PC-9 (cell line): ENCODE data around the gene HSPA2. TPM values are rescaled to one million over a fixed set of nuclear protein-coding genes. Genes with fewer than 3 reads are reported as not detected.

ENCODE experiments used
- BruUV-seq: library from RNA; stranded (reverse); fragments of 400-500 nt; replicated peaks from 2 replicates; lab custom pipeline; 2021; lab: Mats Ljungman, UMichigan
- CTCF ChIA-PET: fragments of 300-600 bp; sonication (Branson Sonifier 250); formaldehyde crosslinking; loops from one replicate; lab custom pipeline; 2022; ENCODE audit warnings: antibody characterized with exemption; lab: Charles Lee
- POLR2A ChIA-PET: fragments of 300-600 bp; sonication (Branson Sonifier 250); formaldehyde crosslinking; loops from one replicate; lab custom pipeline; 2022; ENCODE audit warnings: antibody characterized with exemption; ENCODE audit not compliant: unreplicated experiment; lab: Charles Lee
- DNase-seq, 2 experiments: peaks; one replicate each; pipeline versions ENCODE4 v3.0.0 to v3.0.0-alpha.2; 2015 to 2022; ENCODE audit warnings: mixed read lengths in 1 of 2
- H2AFZ ChIP-seq: fragments of 200-600 bp; sonication (generic); 2 replicates; pipeline ENCODE4 v1.8.1; 2017; ENCODE audit warnings: antibody characterized with exemption
- H3F3A ChIP-seq: fragments of 200-600 bp; sonication (generic); 2 replicates; pipeline ENCODE4 v1.8.1; 2017; ENCODE audit warnings: antibody characterized with exemption, mild to moderate bottlenecking, low read depth; ENCODE audit not compliant: insufficient read depth
- H3K27ac ChIP-seq: fragments of 200-600 bp; sonication (generic); 2 replicates; pipeline ENCODE4 v1.6.1; 2016; ENCODE audit warnings: mixed run types
- H3K27me3 ChIP-seq: fragments of 200-600 bp; sonication (generic); 2 replicates; pipeline ENCODE4 v1.6.1; 2016; ENCODE audit warnings: low read depth, mixed run types; ENCODE audit not compliant: insufficient read depth
- H3K36me3 ChIP-seq: fragments of 200-600 bp; sonication (generic); 2 replicates; pipeline ENCODE4 v1.6.1; 2016; ENCODE audit warnings: low read depth, mixed run types
- H3K4me1 ChIP-seq: fragments of 200-600 bp; sonication (generic); replicated peaks from 2 replicates; pipeline ENCODE4 v1.6.1; 2016; ENCODE audit warnings: mixed run types; ENCODE audit not compliant: insufficient read depth
- H3K4me2 ChIP-seq: fragments of 200-600 bp; sonication (generic); 2 replicates; pipeline ENCODE4 v1.6.1; 2017; ENCODE audit warnings: mixed run types
- H3K4me3 ChIP-seq: fragments of 200-600 bp; sonication (generic); 2 replicates; pipeline ENCODE4 v1.6.1; 2016; ENCODE audit warnings: mixed run types
- H3K79me2 ChIP-seq: fragments of 200-600 bp; sonication (generic); 2 replicates; pipeline ENCODE4 v1.6.1; 2017; ENCODE audit warnings: low read depth, mixed run types
- H3K9me2 ChIP-seq: fragments of 200-600 bp; sonication (generic); 2 replicates; pipeline ENCODE4 v1.8.1; 2017; ENCODE audit warnings: mild to moderate bottlenecking; ENCODE audit not compliant: insufficient read depth
- H3K9me3 ChIP-seq: fragments of 200-600 bp; sonication (generic); 2 replicates; pipeline ENCODE4 v1.8.1; 2016; ENCODE audit warnings: low read depth; ENCODE audit not compliant: insufficient read depth
- H4K20me1 ChIP-seq: fragments of 200-600 bp; sonication (generic); 2 replicates; pipeline ENCODE4 v1.8.1; 2017; ENCODE audit not compliant: insufficient read depth
- EZH2 ChIP-seq: fragments of 200-600 bp; sonication (generic); IDR thresholded peaks from 2 replicates; pipeline ENCODE4 v1.8.0; 2017; ENCODE audit warnings: antibody characterized with exemption, low read depth
- intact Hi-C: fragments of 100-400 bp; cut with micrococcal nuclease; formaldehyde crosslinking; loops from one replicate; pipeline ENCODE4 v1.10.0; 2022; ENCODE audit not compliant: unreplicated experiment
- total RNA-seq: library from RNA; stranded (reverse); gene quantifications from 2 replicates; pipeline ENCODE4 v1.2.3, GENCODE V29; 2021
- TF ChIP-seq, protein P1 (sequence below): fragments of 200-600 bp; sonication (generic); conservative IDR thresholded peaks from 2 replicates; pipeline ENCODE4 v1.6.1; 2017; ENCODE audit warnings: mixed run types, antibody characterized with exemption, mild to moderate bottlenecking, moderate library complexity

HSPA2 gene
- total RNA-seq, 1 experiment from 2014 or later = 11.0 TPM

DNA sequence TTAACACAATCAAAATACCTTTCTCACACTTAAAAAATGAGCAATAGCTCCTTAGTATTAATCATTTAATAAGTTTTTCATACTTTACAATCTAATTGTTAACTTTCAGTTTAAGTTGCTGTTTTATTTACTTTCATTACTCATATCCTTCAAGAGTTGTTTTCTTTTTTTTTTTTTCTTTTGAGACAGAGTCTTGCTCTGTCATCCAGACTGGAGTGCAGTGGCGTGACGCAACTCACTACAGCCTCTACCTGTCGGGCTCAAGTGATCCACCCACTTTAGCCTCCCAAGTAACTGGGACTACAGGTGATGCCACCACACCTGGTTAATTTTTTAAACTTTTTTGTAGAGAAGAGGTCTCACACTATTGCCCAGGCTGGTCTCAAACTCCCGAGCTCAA is 19.8 kb upstream of the HSPA2 start:
- peak in 1 of 2 experiments; percentile 72 for DNase-seq
- Histone ChIP-seq H2AFZ (no peak overlapping the region), H3K4me2 (peak overlapping the region; percentile 47), H3K9me2 (no peaks in the 10 kb centered on the region), H3K27ac (peak overlapping the region; percentile 55), H3F3A (peaks cover 22% of the 10 kb centered on the region), H3K79me2 (peaks cover 54% of the 10 kb centered on the region), H3K4me3 (no peak overlapping the region), H3K4me1 (peaks cover 12% of the 10 kb centered on the region), H4K20me1 (peaks cover 33% of the 10 kb centered on the region), H3K27me3 (no peaks in the 10 kb centered on the region), H3K36me3 (peaks cover 35% of the 10 kb centered on the region), H3K9me3 (no peaks in the 10 kb centered on the region; the same call in 1 of the 2 replicates)
- intact Hi-C loops = no loop called here
- TF ChIP-seq, protein P1, sequence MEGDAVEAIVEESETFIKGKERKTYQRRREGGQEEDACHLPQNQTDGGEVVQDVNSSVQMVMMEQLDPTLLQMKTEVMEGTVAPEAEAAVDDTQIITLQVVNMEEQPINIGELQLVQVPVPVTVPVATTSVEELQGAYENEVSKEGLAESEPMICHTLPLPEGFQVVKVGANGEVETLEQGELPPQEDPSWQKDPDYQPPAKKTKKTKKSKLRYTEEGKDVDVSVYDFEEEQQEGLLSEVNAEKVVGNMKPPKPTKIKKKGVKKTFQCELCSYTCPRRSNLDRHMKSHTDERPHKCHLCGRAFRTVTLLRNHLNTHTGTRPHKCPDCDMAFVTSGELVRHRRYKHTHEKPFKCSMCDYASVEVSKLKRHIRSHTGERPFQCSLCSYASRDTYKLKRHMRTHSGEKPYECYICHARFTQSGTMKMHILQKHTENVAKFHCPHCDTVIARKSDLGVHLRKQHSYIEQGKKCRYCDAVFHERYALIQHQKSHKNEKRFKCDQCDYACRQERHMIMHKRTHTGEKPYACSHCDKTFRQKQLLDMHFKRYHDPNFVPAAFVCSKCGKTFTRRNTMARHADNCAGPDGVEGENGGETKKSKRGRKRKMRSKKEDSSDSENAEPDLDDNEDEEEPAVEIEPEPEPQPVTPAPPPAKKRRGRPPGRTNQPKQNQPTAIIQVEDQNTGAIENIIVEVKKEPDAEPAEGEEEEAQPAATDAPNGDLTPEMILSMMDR = no peak
- TF ChIP-seq EZH2 = no peak
- ChIA-PET POLR2A (interaction anchor here (0.6 kb wide), 1 partner anchor 261 kb away, joined by 6 read pairs; no protein-coding TSS in a partner anchor), CTCF (no interaction called here)
- no TSS peak for BruUV-seq

DNA sequence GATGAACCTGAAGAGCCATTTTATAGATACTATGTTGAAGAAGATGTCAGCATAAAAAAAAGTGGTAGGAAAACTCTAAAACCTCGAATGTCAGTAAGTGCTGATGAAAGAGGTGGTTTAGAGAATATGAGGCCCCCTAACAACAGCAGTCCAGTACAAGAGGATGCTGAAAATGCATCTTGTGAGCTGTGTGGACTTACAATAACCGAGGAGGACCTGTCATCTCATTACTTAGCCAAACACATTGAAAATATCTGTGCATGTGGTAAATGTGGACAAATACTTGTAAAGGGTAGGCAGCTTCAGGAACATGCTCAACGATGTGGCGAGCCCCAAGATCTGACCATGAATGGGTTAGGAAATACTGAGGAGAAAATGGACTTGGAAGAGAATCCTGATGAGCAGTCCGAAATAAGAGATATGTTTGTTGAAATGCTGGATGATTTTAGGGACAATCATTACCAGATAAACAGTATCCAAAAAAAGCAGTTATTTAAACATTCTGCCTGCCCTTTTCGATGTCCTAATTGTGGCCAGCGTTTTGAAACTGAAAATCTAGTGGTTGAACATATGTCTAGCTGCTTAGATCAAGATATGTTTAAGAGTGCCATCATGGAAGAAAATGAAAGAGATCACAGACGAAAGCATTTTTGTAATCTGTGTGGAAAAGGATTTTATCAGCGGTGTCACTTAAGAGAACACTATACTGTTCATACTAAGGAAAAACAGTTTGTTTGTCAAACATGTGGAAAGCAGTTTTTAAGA is 17.8 kb upstream of the HSPA2 start:
- peaks cover 20% of the 10 kb centered on the region; the same call in 1 of the 2 replicates for H4K20me1 ChIP-seq
- BruUV-seq = TSS peak; percentile 11
- H2AFZ ChIP-seq = no peak overlapping the region
- H3K79me2 ChIP-seq = peaks cover 35% of the 10 kb centered on the region
- ChIA-PET POLR2A (no interaction called here), CTCF (interaction anchor here (0.5 to 0.6 kb wide), 2 partner anchors 16 to 141 kb away, joined by 3 to 6 read pairs; no protein-coding TSS in a partner anchor)
- no peak for DNase-seq
- H3K36me3 ChIP-seq = peaks cover 35% of the 10 kb centered on the region
- H3K27me3 ChIP-seq = no peaks in the 10 kb centered on the region
- H3K4me1 ChIP-seq = peaks cover 12% of the 10 kb centered on the region
- H3K27ac ChIP-seq = no peak overlapping the region
- no peaks in the 10 kb centered on the region for H3K9me2 ChIP-seq
- H3K4me3 ChIP-seq = no peak overlapping the region
- peaks cover 29% of the 10 kb centered on the region for H3F3A ChIP-seq
- intact Hi-C loops = no loop called here
- TF ChIP-seq, protein P1 = no peak
- TF ChIP-seq EZH2 = no peak
- H3K4me2 ChIP-seq = no peak overlapping the region
- H3K9me3 ChIP-seq = no peaks in the 10 kb centered on the region; the same call in 1 of the 2 replicates

DNA sequence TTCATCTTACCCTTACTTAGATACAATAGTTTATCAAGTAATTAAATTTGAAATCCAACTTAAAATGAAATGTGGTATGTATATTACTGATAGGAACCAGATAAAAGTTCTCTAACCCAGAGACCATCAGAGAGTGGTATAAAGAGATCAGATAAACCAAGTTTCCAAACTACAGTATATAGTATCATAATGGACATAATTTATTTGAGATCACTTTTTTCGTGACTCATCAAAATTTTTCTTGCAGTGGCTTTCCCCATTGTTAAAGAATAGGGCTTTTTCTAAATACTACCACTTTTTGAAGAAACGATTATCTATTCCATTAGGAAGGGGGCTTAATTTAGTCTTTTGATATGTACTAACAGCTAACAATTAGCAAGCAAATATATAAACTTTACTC is 15.2 kb upstream of the HSPA2 start:
- Histone ChIP-seq H2AFZ (no peak overlapping the region), H4K20me1 (peaks cover 16% of the 10 kb centered on the region; the same call in 1 of the 2 replicates), H3F3A (peaks cover 18% of the 10 kb centered on the region), H3K4me1 (peaks cover 6% of the 10 kb centered on the region), H3K27me3 (no peaks in the 10 kb centered on the region), H3K27ac (0 out of 2 replicates have a peak overlapping the region, but pooled peaks have one; percentile 4), H3K79me2 (peaks cover 12% of the 10 kb centered on the region), H3K9me2 (no peaks in the 10 kb centered on the region), H3K4me2 (no peak overlapping the region), H3K9me3 (no peaks in the 10 kb centered on the region; the same call in 1 of the 2 replicates), H3K36me3 (peaks cover 35% of the 10 kb centered on the region), H3K4me3 (no peak overlapping the region)
- no TSS peak for BruUV-seq
- no peak for TF ChIP-seq EZH2
- TF ChIP-seq, protein P1 = no peak
- intact Hi-C loops = no loop called here
- POLR2A ChIA-PET = no interaction called here
- no peak for DNase-seq
- CTCF ChIA-PET = no interaction called here
